Measurements from ENCODE around the gene TBC1D17.

Gene TBC1D17

DNA sequence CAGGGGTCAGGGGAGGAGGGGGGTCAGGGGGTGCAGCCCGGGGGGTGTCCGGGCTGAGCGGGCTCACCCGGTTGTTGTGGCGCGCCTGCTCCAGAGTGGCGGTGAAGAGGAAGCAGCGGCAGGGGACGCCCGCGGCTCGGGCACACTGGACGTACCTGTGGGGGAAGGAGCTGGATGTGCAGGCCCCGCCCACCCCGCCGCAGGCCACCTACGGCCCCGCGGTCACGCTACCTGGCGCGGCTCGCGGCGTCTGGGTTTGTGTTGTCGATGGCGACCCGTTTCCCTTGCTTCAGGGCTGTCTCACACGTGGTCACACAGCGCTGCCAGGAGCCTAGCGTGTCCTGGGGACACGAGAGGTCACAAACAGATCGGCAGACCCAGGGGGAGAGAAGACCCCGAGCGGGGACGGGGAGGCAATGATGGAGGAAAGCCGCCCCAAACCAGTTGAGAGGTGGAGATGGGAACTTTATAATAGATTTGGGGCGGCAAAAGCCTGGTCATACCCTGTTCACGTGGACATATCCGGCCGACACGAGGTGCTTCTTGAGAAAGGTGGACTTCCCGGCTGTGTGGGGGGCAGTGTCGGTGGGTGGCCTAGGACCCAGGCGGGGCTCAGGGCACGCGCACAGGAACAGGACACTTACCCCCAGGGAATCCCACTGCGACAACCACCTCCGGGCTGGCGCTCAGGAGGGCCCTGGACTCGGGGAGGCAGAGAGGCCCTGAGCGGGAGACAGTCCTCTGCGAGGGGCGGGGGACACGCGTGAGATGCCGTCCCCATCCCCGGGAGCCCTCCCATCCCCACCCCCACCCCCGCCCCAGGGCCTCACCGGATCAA, 15.7 kb upstream of the TBC1D17 start:
- DNase-seq (ENCODE audit: low read depth in 2 of 2): no peak

DNA sequence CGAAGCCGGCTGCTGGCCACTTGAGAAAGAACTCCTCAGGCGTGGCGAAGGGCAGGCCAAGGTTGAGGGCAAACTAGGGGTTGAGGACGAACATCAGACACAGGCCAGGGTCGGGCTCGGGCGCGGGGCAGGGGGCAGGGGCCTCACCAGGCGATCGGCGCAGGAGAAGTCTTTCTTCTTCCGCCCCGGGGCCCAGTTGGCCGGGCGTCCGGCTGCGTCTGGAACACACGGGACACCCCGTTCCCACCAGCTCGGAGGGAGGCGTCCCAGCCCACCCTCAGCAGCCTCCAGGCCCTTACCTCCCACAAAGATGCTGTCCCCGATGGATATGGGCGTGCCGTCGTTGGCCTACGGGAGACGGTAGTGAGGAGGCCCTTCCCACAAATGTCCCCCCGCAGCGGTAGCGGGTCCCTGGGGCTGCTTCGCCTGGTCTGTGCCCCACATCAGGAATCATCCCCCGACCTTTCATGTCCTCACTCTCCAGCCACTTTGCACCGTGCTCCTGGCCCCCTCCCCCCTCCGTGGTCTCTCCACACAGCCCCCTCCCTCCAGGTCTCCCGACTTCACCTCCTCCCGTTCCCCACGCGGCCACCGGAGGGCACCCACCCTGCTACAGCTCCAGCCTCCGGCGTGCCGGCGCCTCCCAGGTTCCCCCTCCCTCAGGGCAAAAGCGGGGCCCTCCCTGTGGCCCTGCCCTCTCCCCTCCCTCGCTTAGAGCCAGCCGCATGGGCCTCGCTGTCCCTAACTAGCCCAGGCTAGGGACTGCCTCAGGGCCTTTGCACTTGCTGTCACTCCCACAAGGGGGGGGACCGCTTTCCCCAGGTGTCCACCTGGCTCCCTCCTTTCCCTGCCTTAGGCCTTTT, 14.9 kb upstream of the TBC1D17 start:
- DNase-seq (ENCODE audit: low read depth in 2 of 2): no peak

DNA sequence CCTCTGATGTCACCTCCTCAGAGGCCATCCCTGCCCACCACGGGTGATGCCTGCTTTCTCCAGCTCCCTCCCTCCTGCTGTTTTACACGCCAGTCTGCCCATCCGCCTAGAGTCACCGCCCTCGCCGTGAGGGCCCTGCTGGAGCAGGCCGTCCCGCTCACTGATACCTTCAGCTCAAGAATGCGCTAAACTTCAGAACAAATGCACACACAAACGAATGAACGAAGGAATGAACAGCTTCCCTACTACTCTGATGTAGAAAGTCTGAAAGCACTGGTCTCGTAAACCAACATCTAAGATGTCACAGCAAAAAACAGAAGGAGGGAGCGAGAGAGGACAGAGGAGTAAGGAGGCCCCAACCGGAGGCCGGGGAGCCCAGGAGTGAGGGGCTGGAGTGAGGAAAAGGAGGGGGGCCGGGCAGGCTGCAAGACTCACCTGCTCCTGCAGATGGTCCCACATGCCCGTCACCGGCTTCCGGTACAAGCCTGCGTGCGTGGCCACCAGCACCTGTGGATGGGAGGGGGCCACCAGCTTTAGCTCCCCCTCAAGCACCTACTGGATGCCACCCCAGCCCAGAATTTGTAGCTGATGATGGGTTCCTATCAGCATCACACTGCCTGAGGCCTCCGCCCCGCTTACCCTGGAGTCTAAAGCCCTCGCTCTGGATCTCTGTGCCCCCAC, 14.1 kb upstream of the TBC1D17 start:
- DNase-seq (ENCODE audit: low read depth in 2 of 2): no peak

DNA sequence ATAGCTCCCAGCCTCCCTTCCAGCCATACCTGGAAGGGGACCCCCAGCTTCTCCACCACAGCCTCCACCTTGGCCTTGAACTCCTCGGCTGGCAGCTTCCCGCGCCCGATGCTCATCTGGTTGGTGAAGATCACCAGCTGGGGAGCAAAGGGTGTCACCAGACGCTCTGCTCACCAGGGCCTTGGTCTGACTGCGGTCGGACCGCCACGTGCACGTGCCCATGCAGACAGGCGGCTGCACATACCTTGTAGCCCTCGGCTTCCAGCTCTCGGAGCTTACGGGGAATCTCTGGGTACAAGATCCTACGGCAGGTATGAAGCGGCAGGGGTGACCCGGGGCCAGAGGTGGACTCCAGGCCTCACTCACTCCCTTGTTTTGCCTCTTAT, 13.6 kb upstream of the TBC1D17 start:
- no peak for DNase-seq (ENCODE audit: low read depth in 2 of 2)

DNA sequence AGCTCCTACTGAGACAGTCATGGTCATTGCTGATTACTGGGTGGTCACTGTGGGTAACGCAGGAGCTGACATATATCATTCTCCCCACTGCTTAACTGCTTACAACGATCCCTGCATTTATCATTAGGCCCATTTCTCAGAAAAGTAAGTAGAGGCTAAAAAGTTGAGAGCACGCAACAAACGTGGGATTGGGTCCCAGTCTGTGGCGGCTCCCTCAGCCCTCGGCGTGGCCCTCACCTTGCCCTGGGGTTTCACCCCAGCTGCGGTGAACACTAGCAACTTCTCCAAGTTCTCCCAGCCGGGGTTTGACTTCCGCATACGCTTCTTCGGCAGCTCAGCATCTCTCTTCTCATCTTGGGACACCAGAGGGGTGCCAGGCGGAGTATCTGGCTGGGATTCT, 12.6 kb upstream of the TBC1D17 start:
- DNase-seq (ENCODE audit: low read depth in 2 of 2): no peak

DNA sequence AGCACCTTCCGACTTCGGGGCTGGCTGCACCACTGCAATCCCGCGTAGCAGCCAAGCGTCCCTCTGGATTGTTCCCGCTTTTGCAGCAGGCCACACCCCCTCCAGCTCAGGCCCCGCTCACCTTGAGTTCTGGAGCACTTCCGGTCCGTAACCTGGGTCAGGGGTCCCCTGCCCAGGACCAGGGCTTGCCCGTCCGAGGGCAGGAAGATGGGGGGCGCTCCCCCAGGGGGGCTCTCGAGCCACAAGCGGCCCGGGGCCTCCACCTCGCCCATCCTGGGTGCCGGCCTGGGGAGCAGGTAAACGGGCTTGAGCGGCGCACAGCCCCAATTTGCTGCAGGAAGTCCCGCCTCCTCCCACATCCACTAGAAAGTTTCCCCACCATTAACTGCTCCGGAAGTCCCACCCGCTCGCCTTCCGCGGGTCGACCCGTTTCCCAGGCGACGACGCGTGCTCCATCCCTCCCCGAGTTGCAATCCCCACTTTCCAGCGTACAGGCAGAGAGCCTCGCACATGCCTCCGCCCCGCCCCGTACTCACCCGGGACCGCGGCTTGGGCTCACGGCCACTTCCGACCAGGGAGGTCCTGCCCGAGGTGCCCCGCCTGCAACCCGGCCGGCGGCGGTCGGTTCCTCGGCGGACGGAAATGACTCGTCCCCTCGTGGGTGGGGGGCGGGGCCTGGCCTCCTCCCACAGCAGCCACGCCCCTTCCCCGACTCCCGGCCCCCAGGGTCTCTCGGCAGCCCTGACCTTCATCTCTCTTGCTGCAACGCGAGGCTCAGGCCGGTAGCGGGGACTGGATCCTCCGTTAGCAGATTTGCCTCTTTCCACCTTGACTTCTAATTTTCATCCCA, 10.3 kb upstream of the TBC1D17 start, which contains the start of gene PNKP:
PNKP (minus strand) TSS at position 644 of the 850 bp plus-strand sequence; CDS start at position 272, 372 bp downstream.
- peak; percentile 54 to 58 for DNase-seq (ENCODE audit: low read depth in 2 of 2)

DNA sequence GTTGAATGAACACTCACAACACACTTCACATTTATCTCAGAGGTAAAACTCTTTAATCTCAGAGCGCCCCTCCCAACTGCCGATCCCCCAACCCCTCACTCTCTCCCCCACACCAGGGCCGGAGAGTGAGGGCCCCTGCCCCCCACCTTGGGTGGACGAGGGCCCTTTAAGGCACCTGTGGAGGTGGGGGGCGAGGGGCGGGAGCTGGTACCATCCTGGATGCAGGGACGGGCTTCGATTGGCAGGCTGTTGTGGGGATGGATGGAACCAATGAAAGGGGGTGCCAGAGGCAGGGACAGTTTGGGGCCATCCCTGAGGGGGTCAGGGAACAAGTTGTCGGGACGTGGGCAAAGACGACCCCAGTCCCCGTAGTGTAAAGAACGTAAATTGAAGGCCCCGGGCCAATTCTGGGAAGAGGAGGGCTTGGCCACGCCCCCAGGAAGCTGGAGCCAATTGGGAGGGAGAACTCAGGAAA, 8.5 kb upstream of the TBC1D17 start:
- DNase-seq (ENCODE audit: low read depth in 2 of 2): no peak

DNA sequence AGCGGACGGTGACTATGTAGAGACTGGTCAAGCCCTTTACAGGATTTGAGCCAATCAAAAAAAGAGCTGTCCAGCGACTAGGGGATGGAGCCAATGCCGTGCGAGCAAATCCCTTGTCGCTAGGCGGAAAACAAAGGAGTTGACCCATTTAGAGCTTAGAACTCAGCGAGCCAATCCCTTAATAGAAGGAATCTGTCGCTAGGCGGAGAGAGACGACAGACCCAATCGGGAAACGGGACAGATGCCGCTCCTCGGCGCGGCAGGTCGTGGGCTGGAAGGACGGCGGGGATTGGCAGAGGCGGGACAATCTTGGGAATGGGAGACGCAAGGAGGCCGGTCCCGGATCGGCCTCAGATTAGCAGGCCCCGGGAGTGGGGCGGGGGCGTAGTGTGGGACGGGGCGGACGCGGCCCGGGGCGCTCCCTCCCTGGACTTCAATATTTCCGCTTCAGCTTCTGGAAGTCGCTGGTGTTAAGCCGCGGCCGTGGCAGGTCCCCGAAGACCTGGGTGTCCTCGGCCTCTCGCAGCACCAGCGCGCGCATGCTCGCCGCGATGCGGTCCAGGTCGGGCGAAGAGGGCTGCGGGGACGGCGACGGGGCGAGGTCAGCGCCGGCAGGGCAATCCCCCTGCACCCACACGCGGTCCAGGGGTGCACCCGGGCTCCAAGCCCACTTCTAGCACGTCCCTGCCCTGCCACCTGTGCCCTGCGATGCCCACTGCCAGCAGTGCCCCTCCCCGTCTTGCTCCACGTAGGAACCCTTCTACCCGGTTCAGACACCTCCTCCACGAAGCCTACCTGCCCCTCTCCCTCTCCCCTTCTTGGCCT, 7.8 kb upstream of the TBC1D17 start:
- DNase-seq (ENCODE audit: low read depth in 2 of 2): peak; percentile 100

DNA sequence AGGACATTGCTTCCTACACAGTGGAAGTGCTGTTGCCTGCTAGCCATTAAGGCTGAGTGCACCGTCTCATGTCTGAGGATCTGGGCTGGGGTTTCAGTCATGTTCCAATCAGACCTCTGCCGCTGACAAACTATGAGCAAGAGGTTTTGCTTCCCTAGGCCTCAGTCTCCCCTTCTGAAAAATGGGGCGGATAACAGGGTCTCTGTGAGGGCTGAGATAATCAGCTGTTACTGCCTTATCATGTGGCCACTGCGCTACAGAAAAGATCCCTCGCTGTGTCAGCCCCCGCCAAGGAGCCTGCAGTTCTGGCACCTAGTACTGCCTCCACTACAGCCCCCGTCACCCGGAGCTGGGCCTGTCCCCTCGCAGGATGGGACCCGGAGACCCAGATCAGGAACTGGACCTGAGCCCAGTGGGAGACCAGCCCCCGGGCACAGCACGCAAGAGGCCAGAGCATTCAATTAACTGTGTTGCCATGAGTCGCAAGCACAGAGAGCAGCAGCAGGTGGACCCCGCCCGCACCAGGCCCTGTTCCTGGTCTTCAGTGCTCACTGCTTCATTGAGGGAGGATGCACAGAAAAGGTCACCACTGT, 7.1 kb upstream of the TBC1D17 start:
- DNase-seq (ENCODE audit: low read depth in 2 of 2): no peak

DNA sequence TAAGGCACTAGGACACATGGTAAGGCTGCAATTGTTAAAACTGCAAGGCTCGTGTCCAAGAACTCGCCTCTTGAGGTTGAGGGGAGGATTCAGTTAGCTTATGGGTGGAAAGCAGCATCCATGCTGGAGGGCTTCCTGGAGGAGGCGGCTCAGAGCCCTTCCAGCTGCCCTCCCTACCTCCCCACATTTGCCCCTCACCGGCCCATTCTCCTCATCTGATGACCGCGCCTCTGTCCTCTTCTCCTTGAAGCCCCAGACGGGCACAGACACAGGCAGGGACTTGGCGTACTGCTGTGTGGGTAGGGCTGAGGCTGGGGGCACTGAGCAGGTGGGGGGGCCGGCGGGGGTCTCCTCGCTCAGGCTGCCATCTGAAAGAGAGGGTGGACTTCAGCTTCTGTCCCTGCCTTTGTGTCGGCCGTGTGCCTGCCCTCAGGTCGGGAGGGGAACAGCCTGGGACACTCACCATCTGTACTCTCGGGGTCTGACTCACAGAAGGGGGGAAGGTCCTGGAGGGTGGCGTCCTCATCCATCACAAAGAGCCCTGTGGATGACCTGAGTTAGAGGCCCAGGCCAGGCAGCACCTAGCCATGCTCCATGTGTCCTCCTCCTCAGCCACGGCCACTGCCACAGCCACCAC, 6.0 kb upstream of the TBC1D17 start:
- no peak for DNase-seq (ENCODE audit: low read depth in 2 of 2)

DNA sequence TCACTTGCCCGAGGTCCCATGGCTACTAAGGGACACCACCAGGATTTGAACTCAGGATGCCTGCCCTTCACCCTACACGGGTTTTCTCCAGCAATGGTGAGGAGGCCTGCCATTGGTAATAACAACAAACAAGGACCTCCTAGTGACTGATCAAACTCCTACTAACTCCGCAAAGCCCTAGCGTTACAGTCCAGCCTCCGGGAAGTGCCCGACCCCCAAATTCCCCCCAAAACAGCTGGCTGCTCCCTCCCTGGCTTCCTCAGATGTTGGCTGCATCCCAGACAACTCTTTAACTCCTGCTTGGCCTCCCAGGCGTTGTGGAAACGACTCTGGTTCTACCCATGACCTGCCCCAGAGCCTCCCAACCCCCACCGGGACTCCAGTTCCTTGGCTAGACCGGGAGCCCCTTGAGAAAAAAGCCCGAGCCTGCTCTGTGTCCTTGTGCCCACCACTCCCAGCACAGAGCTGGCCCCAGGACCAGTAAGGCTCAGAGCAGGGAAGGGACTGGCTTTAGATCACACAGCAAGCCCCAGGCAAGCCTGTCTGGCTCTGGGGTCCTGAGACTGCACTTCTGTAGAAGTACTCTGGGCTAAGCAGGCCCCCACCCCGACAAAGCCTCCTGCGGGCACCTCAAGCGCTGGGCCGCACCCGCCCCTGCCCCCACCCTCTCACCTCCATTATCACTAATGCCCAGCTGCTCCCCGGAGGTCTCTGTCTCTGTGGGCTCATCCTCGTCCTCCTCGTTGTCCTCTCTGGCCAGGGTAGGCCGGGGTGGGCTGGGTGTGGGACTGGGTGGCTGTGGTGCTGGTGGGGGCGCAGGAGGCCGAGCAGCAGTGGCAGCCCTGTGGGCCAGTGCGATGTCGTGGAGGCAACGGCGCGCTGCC, 5.0 kb upstream of the TBC1D17 start:
- no peak for DNase-seq (ENCODE audit: low read depth in 2 of 2)

DNA sequence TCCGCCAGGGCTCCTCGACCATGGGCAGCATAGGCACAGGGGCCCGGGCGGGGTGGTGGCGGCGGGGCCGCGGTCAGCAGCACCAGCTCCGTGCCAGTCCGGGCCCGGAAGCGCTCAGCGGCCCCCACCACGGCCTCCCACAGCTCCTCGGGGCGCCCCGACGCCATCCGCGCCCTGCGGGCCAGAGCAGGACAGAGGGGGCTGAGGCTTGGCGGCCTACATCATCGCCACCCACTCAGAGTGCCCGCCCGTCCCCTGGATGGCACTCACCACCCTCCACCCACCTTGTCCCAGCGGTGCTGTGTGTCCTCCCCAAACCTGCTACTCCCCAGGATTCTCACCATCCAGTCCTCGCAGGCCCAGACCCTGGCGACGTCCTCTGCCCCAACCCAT, 4.4 kb upstream of the TBC1D17 start:
- DNase-seq (ENCODE audit: low read depth in 2 of 2): no peak

DNA sequence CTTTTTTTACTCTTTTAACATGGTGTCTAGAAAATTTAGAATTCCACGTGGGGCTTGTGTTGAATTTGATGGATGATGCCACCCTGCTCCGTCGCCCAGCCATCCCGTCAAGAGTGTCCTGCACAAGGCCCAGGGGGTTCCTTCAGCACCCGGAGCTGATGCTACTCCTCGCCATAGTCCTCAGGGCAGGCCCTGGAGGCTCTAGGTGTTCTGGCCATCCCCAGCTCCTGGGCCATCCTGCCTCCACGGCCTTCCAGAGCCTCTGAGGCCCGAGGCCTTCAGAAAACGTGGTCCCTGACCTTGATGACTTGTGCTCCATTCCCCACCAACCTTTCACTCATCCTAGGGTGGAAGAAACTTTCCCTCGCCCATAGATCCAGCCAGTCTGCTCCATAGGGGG, 3.7 kb upstream of the TBC1D17 start:
- DNase-seq (ENCODE audit: low read depth in 2 of 2): no peak

DNA sequence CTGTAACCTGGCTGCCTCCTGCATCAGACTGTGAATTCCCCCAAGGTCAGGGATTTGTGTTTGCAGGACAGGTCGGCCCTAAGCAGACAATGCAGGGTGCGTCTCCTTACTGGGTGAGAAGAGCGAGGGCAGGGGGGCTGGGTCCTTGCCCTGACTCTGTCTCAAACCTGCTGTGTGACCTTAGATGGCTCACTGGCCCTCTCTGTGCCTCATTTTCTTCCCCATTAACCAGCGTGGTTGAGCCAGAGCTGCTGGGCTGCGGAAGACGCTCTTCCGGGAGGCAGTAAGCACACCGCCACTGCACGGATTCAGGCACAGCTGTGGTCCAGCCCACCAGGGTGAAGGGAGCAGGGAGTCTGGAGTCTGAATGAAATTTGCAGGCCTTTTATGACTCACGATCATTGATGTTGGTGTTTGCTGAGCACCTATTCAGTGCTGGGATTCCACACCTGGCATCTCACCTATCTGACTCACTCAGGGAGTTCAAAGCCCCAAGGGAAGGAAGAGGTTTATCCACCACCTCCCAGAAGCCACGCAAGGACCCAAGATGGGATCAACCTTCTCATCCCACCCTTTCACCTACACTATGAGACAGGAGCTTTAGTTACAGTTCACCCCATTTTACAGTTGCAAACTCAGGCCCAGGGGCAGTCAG, 2.9 kb upstream of the TBC1D17 start:
- DNase-seq (ENCODE audit: low read depth in 2 of 2): no peak

DNA sequence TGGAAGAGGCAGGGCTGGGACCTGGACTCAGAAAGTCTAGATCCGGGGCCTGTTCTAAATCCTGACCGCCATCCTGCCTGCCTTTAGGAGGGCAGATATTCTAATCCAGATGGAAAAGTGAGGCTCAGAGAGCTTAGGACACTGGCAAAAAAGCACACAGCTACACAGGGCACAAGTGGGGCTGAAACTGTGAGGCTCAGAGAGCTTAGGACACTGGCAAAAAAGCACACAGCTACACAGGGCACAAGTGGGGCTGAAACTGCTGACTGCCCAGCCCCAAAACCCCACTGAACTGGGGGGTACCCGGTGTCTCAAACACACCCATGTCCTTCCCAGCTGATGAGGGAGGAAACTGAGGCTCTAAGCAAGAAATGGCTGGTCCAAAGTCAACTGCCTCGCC, 2.3 kb upstream of the TBC1D17 start:
- DNase-seq (ENCODE audit: low read depth in 2 of 2): no peak

DNA sequence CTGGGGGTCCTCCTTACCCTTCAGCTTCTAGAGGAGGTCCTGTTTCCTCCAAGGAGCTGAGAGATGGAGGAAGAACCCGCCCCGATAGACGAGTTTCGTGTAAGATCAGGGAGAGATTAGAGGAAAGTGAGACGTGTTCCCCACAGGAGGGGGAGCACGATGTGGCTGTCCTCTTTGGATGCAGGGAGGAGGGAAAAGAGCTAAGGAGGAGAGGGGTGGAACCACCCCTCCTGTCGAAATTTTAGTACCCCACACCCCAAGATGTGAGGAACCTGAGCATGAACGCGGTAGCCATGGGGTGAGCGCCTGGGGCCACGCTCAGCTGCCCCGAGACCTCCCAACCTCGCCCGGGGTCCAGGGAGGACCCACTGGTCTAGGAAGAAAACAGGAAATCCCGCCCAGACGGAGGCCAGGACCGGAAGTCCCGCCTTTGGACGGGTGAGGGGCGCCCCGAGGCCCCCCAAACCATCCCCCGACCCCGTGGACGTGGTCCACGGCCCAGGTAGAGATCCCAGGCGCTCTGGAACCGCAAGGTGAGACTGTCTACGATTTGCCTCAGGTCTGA, 1.6 kb upstream of the TBC1D17 start:
- DNase-seq (ENCODE audit: low read depth in 2 of 2): no peak

DNA sequence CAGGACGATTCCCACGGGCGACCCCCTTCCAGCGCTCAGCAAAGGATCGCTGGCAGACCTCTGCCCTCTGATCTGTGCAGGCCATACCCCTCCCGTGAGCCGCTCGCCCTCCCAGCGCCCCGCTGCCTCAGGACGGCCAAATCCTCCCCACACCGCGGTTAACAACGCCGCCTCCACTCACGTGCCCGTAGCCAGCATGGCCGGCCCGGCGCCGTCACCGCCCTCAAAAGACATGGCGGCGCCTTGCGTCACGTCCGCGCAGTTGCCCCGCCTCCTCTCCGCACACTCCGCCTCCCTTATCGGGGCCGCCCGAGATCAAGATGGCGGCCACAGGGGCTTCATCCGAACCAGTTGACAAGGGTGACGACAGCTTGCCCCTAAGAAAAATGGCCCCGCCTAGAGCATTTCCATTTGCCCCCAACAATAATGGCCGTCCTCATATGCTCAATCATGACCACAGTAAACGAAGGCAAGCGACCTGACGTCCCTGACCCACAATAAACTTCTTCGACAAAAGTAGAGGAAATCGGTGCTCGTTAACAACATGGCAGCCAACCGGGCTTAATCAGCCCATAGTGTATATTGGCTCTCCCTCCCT, 981 bp upstream of the TBC1D17 start:
- DNase-seq (ENCODE audit: low read depth in 2 of 2): peak; percentile 98 to 99

Measured in fibroblast of skin of left biceps (primary cell).